HG02981 (cell line): Measurements from ENCODE around the gene LBX2.

ENCODE experiments used
- ATAC-seq: cut with Tn5 transposase; IDR thresholded peaks from one replicate; pipeline ENCODE4 v1.9.1; 2021; ENCODE audit warnings: mild to moderate bottlenecking, moderate library complexity; ENCODE audit not compliant: unreplicated experiment

LBX2 gene

GRCh38 chr2:74505448-74506246 lies 6.2 kb upstream of the LBX2 start:
- ATAC-seq = no peak

GRCh38 chr2:74504591-74504990 lies 5.2 kb upstream of the LBX2 start:
- no peak for ATAC-seq

- no peak for ATAC-seq
Measured at GRCh38 chr2:74503506-74504475, 4.4 kb upstream of the LBX2 start.

DNA sequence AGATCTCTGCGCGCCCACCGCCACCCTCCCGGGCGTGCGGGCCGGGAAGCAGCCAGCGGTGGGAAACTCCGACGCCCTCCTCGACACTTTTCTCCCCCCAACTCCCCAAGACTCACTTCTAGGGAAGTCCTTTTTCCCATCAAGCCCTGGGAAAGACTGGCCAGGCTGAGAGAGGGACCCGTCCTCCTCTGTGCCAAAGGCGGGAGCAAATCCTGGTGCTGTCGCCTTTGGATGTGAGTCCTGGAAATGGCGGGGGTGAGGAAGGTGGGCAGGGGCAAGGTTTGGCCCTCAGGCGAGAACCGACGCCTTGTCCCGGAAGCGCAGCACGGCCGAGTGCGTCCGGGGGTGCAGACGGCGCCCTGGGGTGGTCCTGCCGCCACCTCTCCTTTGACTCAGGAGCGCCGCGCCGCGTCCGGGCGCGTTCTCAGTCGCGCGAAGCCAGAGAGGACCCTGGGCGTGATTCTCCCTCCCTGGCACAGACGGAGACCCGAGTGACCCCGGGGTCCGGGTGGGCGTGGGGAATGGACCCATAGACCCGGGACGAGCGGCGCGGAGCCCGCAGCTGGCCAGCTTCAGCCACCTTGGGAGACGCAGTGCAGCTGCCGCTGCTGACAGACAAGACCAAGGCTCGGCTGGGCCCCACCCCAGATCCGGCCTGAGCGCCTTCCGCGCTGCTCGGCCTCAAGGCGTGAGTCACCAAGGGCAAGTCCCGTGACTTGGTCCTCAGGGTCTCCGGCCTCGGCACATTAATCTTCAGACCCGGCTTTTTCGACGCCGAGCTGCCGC lies 3.5 kb upstream of the LBX2 start:
- peak; percentile 35 for ATAC-seq

GRCh38 chr2:74502147-74502719 lies 2.8 kb upstream of the LBX2 start:
- no peak for ATAC-seq

DNA sequence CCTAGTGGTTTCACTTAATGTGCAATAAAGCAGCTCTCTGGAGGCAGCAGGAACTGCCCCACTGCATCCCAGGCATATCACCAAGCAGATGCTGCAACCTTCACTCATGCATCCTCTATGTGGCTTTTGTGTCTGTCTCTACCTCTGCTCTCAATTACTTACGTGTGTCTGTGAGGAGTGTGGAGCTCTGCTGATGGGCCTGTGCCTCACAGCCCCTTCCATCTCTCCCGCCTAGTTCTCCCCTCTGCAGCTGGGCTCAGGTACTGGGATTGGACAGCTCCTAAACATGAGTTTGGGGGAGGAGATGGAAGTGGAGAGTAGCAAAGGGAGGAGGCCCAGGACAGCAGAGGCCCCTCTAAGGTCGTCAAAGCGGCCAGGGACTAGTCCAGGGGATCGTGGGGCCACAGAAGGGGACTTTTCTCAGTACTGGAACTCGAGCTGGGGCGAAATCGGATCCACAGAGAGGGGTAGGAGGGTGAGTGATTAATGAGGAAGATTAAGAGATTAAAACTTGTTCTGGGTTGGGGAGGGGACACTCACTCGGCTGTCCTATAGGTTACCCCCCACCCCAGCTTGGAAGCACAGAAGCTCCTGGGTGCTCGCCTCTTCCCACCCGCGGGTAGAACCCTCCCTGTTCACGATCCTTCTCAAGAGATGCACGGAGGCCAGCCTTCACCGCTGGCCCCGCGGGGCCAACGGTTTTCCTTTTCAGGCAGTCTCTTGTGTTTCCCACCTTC lies 2.1 kb upstream of the LBX2 start:
- ATAC-seq = no peak

- no peak for ATAC-seq
Measured at GRCh38 chr2:74500578-74500946, 1.2 kb upstream of the LBX2 start.

DNA sequence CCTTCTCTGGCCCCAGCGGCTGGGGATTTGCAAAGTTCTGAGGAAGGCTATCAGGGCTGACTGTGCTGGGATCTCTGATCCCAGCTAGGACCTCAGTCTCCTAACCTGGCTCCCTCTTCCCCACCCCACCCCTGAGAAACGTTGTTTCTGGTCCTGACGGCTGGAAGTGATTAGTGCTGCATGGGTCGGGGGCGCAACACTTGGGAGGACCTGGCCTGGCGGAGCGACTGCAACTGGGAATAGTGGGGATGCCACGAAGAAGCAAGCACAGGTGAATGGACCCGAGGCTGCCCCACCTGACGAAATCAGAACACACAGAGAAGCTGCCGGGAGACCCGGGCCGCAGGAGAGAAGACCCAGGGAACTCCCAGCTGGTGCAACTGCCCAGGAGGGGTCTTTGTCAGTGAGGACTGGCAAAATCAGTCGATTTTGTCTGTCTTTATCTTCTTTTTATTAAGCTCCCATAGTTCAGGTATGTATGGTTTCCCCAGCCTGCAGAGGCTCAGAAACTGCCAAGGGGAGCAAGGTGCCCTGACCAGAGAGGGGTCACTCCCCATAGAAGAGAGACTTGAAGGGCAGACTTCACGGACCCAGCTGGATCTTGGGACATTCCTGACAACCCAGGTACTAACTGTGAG lies 656 bp upstream of the LBX2 start:
- ATAC-seq = no peak

GRCh38 chr2:74498500-74499266 lies 720 bp downstream of the LBX2 start:
- no peak for ATAC-seq

GRCh38 chr2:74497777-74498499 lies 1.5 kb downstream of the LBX2 start:
- ATAC-seq = no peak

GRCh38 chr2:74496997-74497776 lies 2.2 kb downstream of the LBX2 start:
- no peak for ATAC-seq

DNA sequence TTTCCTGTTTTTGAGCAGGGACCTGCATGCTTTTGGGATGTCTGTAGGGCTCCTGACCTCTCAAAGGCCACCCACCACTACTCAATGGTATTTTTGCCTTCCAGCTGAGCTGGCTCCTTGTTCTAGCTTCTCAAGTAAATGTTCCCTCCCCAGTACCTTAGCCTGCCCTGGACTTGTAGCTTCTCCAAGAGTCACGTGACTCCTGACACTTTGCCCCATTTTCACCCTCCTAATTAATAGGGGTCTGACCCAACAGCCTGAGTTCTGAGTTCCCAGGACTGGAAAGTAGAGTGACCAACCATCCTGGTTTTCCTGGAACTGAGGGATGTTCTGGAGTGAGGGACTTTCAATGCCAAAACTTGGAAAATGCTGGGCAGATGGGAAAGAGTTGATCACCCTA lies 4.0 kb downstream of the LBX2 start:
- no peak for ATAC-seq

GRCh38 chr2:74493546-74493945 lies 5.9 kb downstream of the LBX2 start:
- ATAC-seq = no peak

DNA sequence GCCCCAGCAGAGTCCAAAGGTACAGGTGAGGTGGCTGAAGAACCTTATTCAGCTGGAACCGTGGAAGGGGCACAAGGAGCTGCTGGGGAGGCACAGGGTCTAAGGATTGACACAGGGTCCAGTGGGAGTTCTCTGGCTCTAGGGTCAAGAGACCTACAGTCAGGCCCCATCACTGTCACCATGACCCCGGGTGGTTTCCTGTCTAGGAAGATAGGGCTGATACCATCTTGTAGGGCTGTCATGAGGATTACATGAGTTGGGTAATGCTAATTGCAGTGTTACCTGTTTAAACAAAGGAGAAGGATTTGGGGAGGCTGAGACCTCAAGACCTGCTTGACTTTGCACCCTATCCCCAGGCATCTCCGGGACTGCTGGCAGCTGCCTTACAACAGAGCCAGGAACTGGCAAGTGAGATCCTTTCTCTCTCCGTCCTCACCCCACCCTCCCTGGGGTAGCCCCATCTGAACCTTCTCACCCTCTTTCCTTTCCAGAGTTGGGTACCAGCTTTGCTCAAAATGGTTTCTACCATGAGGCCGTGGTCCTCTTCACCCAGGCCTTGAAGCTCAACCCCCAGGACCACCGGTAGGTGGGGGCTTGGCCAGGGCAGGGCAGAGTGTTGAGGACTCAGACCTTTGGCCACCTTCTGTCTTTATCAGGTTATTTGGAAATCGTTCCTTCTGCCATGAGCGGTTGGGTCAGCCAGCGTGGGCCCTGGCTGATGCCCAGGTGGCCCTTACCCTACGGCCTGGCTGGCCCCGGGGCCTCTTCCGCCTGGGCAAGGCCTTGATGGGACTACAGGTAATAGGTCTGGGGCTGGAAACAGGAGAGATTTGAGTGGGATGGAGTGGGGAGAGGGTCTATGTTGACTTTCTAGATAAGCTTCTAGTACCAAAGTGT lies 7.5 kb downstream of the LBX2 start:
- ATAC-seq = no peak

GRCh38 chr2:74489906-74490305 lies 9.5 kb downstream of the LBX2 start:
- no peak for ATAC-seq

- no peak for ATAC-seq
Measured at GRCh38 chr2:74488643-74489481, 10.5 kb downstream of the LBX2 start.
